ENCODE results near the gene SERPINI2. TPM values are rescaled to one million over a fixed set of nuclear protein-coding genes. Genes with fewer than 3 reads are reported as not detected.
"Not testable (repeated sequence)": the region's sequence is repeated elsewhere in the genome, so short reads cannot be mapped to it uniquely, and the experiment has no call there.

SERPINI2 gene
- polyA plus RNA-seq, 4 donors = 0.24 to 11.4 (median 3.5) TPM; not detected in 1

- H3K27ac ChIP-seq (ENCODE audit: low read depth in 1 of 3, low read length in 2 of 3) = no peak overlapping the region
- no peak for FAIRE-seq
- no peak overlapping the region for H3K4me3 ChIP-seq (ENCODE audit: low read depth in 1 of 3, low read length in 3 of 3)
- H3K27me3 ChIP-seq (ENCODE audit: control insufficient read depth in 3 of 3, insufficient read depth in 3 of 3, low read length in 3 of 3) = no peaks in the 10 kb centered on the region
- no peaks in the 10 kb centered on the region for H3K9me3 ChIP-seq (ENCODE audit: control insufficient read depth in 2 of 2, insufficient read depth in 1 of 2, low read depth in 1 of 2, low read length in 1 of 2)
- DNase-seq = no peak
- 64 to 75% (median 74%) methylated on average over 2 of the region's 2 CpGs for WGBS, 3 donors
- no peaks in the 10 kb centered on the region for H3K36me3 ChIP-seq (ENCODE audit: control insufficient read depth in 3 of 3, insufficient read depth in 2 of 3, low read depth in 1 of 3, low read length in 3 of 3)
- H3K4me1 ChIP-seq (ENCODE audit: control insufficient read depth in 3 of 3, insufficient read depth in 2 of 3, low read depth in 1 of 3, low read length in 2 of 3) = no peaks in the 10 kb centered on the region
These were observed 36.3 kb downstream of the SERPINI2 start for GRCh38 chr3:167437428-167438139.

- FAIRE-seq; H3K27ac ChIP-seq (ENCODE audit: low read depth in 1 of 3, low read length in 2 of 3); H3K4me3 ChIP-seq (ENCODE audit: low read depth in 1 of 3, low read length in 3 of 3); DNase-seq; H3K36me3 ChIP-seq (ENCODE audit: control insufficient read depth in 3 of 3, insufficient read depth in 2 of 3, low read depth in 1 of 3, low read length in 3 of 3); H3K4me1 ChIP-seq (ENCODE audit: control insufficient read depth in 3 of 3, insufficient read depth in 2 of 3, low read depth in 1 of 3, low read length in 2 of 3); H3K27me3 ChIP-seq (ENCODE audit: control insufficient read depth in 3 of 3, insufficient read depth in 3 of 3, low read length in 3 of 3): not testable (repeated sequence)
- H3K9me3 ChIP-seq (ENCODE audit: control insufficient read depth in 2 of 2, insufficient read depth in 1 of 2, low read depth in 1 of 2, low read length in 1 of 2) = peaks cover 0 to 24% of the 10 kb centered on the region in 2 donors
- 89 to 90% (median 89%) methylated on average over 3 of the region's 3 CpGs for WGBS, 3 donors
These were observed 46.9 kb downstream of the SERPINI2 start for GRCh38 chr3:167426962-167427361.

- 82 to 83% (median 82%) methylated on average over 4 of the region's 4 CpGs for WGBS, 3 donors
- not testable (repeated sequence) for H3K36me3 ChIP-seq (ENCODE audit: control insufficient read depth in 3 of 3, insufficient read depth in 2 of 3, low read depth in 1 of 3, low read length in 3 of 3); H3K27me3 ChIP-seq (ENCODE audit: control insufficient read depth in 3 of 3, insufficient read depth in 3 of 3, low read length in 3 of 3); FAIRE-seq; H3K4me3 ChIP-seq (ENCODE audit: low read depth in 1 of 3, low read length in 3 of 3); H3K27ac ChIP-seq (ENCODE audit: low read depth in 1 of 3, low read length in 2 of 3); DNase-seq; H3K4me1 ChIP-seq (ENCODE audit: control insufficient read depth in 3 of 3, insufficient read depth in 2 of 3, low read depth in 1 of 3, low read length in 2 of 3)
- peaks cover 0 to 17% of the 10 kb centered on the region in 2 donors for H3K9me3 ChIP-seq (ENCODE audit: control insufficient read depth in 2 of 2, insufficient read depth in 1 of 2, low read depth in 1 of 2, low read length in 1 of 2)
These were observed 51.4 kb downstream of the SERPINI2 start for GRCh38 chr3:167422396-167422795.

GRCh38 chr3:167409611-167410010, 64.2 kb downstream of the SERPINI2 start:
- Histone ChIP-seq H3K27me3 (ENCODE audit: control insufficient read depth in 3 of 3, insufficient read depth in 3 of 3, low read length in 3 of 3) (no peaks in the 10 kb centered on the region), H3K27ac (ENCODE audit: low read depth in 1 of 3, low read length in 2 of 3) (no peak overlapping the region), H3K9me3 (ENCODE audit: control insufficient read depth in 2 of 2, insufficient read depth in 1 of 2, low read depth in 1 of 2, low read length in 1 of 2) (no peaks in the 10 kb centered on the region), H3K36me3 (ENCODE audit: control insufficient read depth in 3 of 3, insufficient read depth in 2 of 3, low read depth in 1 of 3, low read length in 3 of 3) (no peaks in the 10 kb centered on the region), H3K4me1 (ENCODE audit: control insufficient read depth in 3 of 3, insufficient read depth in 2 of 3, low read depth in 1 of 3, low read length in 2 of 3) (no peaks in the 10 kb centered on the region), H3K4me3 (ENCODE audit: low read depth in 1 of 3, low read length in 3 of 3) (no peak overlapping the region)
- DNase-seq = no peak
- WGBS, 3 donors = 60 to 86% (median 80%) methylated on average over 1 of the region's 1 CpG
- no peak for FAIRE-seq

- FAIRE-seq = peak; percentile 30
- WGBS, 3 donors = 51 to 58% (median 51%) methylated on average over 3 of the region's 3 CpGs
These were observed 66.9 kb downstream of the SERPINI2 start for GRCh38 chr3:167406876-167407492.

GRCh38 chr3:167397826-167398225, 76.0 kb downstream of the SERPINI2 start:
- Histone ChIP-seq H3K27me3 (ENCODE audit: control insufficient read depth in 3 of 3, insufficient read depth in 3 of 3, low read length in 3 of 3) (no peaks in the 10 kb centered on the region), H3K4me3 (ENCODE audit: low read depth in 1 of 3, low read length in 3 of 3) (no peak overlapping the region), H3K36me3 (ENCODE audit: control insufficient read depth in 3 of 3, insufficient read depth in 2 of 3, low read depth in 1 of 3, low read length in 3 of 3) (no peaks in the 10 kb centered on the region), H3K4me1 (ENCODE audit: control insufficient read depth in 3 of 3, insufficient read depth in 2 of 3, low read depth in 1 of 3, low read length in 2 of 3) (no peaks in the 10 kb centered on the region), H3K9me3 (ENCODE audit: control insufficient read depth in 2 of 2, insufficient read depth in 1 of 2, low read depth in 1 of 2, low read length in 1 of 2) (no peaks in the 10 kb centered on the region), H3K27ac (ENCODE audit: low read depth in 1 of 3, low read length in 2 of 3) (no peak overlapping the region)
- WGBS, 3 donors = 50 to 55% (median 53%) methylated on average over 1 of the region's 1 CpG
- no peak for DNase-seq
- no peak for FAIRE-seq

More at GRCh38 chr3:167406876-167407492, 66.9 kb downstream of the SERPINI2 start:
- no peaks in the 10 kb centered on the region for H3K36me3 ChIP-seq (ENCODE audit: control insufficient read depth in 3 of 3, insufficient read depth in 2 of 3, low read depth in 1 of 3, low read length in 3 of 3)
- DNase-seq = peak; percentile 40 to 60
- H3K4me1 ChIP-seq (ENCODE audit: control insufficient read depth in 3 of 3, insufficient read depth in 2 of 3, low read depth in 1 of 3, low read length in 2 of 3) = no peaks in the 10 kb centered on the region
- no peaks in the 10 kb centered on the region for H3K27me3 ChIP-seq (ENCODE audit: control insufficient read depth in 3 of 3, insufficient read depth in 3 of 3, low read length in 3 of 3)
- no peak overlapping the region for H3K27ac ChIP-seq (ENCODE audit: low read depth in 1 of 3, low read length in 2 of 3)
- H3K4me3 ChIP-seq (ENCODE audit: low read depth in 1 of 3, low read length in 3 of 3) = no peak overlapping the region
- H3K9me3 ChIP-seq (ENCODE audit: control insufficient read depth in 2 of 2, insufficient read depth in 1 of 2, low read depth in 1 of 2, low read length in 1 of 2) = no peaks in the 10 kb centered on the region

GRCh38 chr3:167396075-167396474, 77.8 kb downstream of the SERPINI2 start:
- DNase-seq (no peak), FAIRE-seq (no peak)
- Histone ChIP-seq H3K4me3 (ENCODE audit: low read depth in 1 of 3, low read length in 3 of 3) (no peak overlapping the region), H3K36me3 (ENCODE audit: control insufficient read depth in 3 of 3, insufficient read depth in 2 of 3, low read depth in 1 of 3, low read length in 3 of 3) (no peaks in the 10 kb centered on the region), H3K27me3 (ENCODE audit: control insufficient read depth in 3 of 3, insufficient read depth in 3 of 3, low read length in 3 of 3) (no peaks in the 10 kb centered on the region), H3K4me1 (ENCODE audit: control insufficient read depth in 3 of 3, insufficient read depth in 2 of 3, low read depth in 1 of 3, low read length in 2 of 3) (no peaks in the 10 kb centered on the region), H3K27ac (ENCODE audit: low read depth in 1 of 3, low read length in 2 of 3) (no peak overlapping the region), H3K9me3 (ENCODE audit: control insufficient read depth in 2 of 2, insufficient read depth in 1 of 2, low read depth in 1 of 2, low read length in 1 of 2) (no peaks in the 10 kb centered on the region)
- 69 to 82% (median 81%) methylated on average over 2 of the region's 2 CpGs for WGBS, 3 donors

GRCh38 chr3:167394003-167394402, 79.8 kb downstream of the SERPINI2 start:
- WGBS, 3 donors = 41 to 51% (median 44%) methylated on average over 2 of the region's 2 CpGs
- no peaks in the 10 kb centered on the region for H3K4me1 ChIP-seq (ENCODE audit: control insufficient read depth in 3 of 3, insufficient read depth in 2 of 3, low read depth in 1 of 3, low read length in 2 of 3)

More at GRCh38 chr3:167394003-167394402, 79.8 kb downstream of the SERPINI2 start:
- H3K9me3 ChIP-seq (ENCODE audit: control insufficient read depth in 2 of 2, insufficient read depth in 1 of 2, low read depth in 1 of 2, low read length in 1 of 2) = no peaks in the 10 kb centered on the region
- H3K4me3 ChIP-seq (ENCODE audit: low read depth in 1 of 3, low read length in 3 of 3) = no peak overlapping the region
- H3K27ac ChIP-seq (ENCODE audit: low read depth in 1 of 3, low read length in 2 of 3) = no peak overlapping the region
- DNase-seq (no peak), FAIRE-seq (no peak)
- no peaks in the 10 kb centered on the region for H3K36me3 ChIP-seq (ENCODE audit: control insufficient read depth in 3 of 3, insufficient read depth in 2 of 3, low read depth in 1 of 3, low read length in 3 of 3)
- no peaks in the 10 kb centered on the region for H3K27me3 ChIP-seq (ENCODE audit: control insufficient read depth in 3 of 3, insufficient read depth in 3 of 3, low read length in 3 of 3)
